Panc1 (cell line): ENCODE results near the gene TMEM106C.

Source experiments
- CTCF ChIP-seq: fragments of 450-650 bp; IDR thresholded peaks from 2 replicates; pipeline ENCODE4 v1.5.1; 2017; ENCODE audit warnings: mild to moderate bottlenecking
- POLR2AphosphoS5 ChIP-seq: IDR thresholded peaks from 2 replicates; pipeline ENCODE4 v1.6.1; 2012; ENCODE audit warnings: mild to moderate bottlenecking, low read depth, low read length, moderate library complexity
- REST ChIP-seq, 2 experiments: IDR thresholded peaks; 2 replicates each; pipeline ENCODE4 v1.6.1; 2011 to 2012; ENCODE audit warnings: low read depth in 2 of 2, control low read depth in 1 of 2, low read length in 1 of 2, mild to moderate bottlenecking in 1 of 2, moderate library complexity in 1 of 2; ENCODE audit not compliant: insufficient read depth in 1 of 2
- SIN3A ChIP-seq: IDR thresholded peaks from 2 replicates; pipeline ENCODE4 v1.6.1; 2012; ENCODE audit warnings: low read depth, mild to moderate bottlenecking, low read length, moderate library complexity, borderline replicate concordance; ENCODE audit not compliant: insufficient read depth
- TCF7L2 ChIP-seq: IDR thresholded peaks from 2 replicates; pipeline ENCODE4 v1.6.1; 2011; ENCODE audit warnings: mild to moderate bottlenecking, low read depth, low read length, inconsistent platforms

GRCh38 chr12:47979686-47980085, 16.3 kb downstream of the TMEM106C start:
- no peak for TF ChIP-seq TCF7L2
- TF ChIP-seq CTCF = no peak
- TF ChIP-seq SIN3A = no peak
- no peak for TF ChIP-seq REST (IDR thresholded peaks at IDR 0.05; ENCODE audit: insufficient read depth in 1 of 2, low read depth in 2 of 2, low read length in 1 of 2)
- TF ChIP-seq POLR2AphosphoS5 = no peak
